HepG2 (cell line): Measurements from ENCODE around the gene HK2. TPM values are rescaled to one million over a fixed set of nuclear protein-coding genes. Genes with fewer than 3 reads are reported as not detected.

Experiments used
- ATAC-seq: fragments of 200-7000 bp; cut with Tn5 transposase; 3 replicates; pipeline ENCODE4 v1.9.1; 2020; ENCODE audit warnings: mild to moderate bottlenecking, moderate library complexity
- BruUV-seq: library from RNA; stranded (reverse); fragments of 400-500 nt; replicated peaks from 2 replicates; lab custom pipeline; 2021; lab: Mats Ljungman, UMichigan
- CTCF ChIA-PET: fragments of 300-600 bp; formaldehyde crosslinking; extraction: SDS; loops from one replicate; lab custom pipeline; 2021; ENCODE audit warnings: low total read pairs, inconsistent platforms, low intra/inter-chr PET ratio; lab: Yijun Ruan, JAX
- POLR2A ChIA-PET: fragments of 350-600 bp; sonication (Branson Sonifier 250); formaldehyde crosslinking; loops from one replicate; lab custom pipeline; 2020; ENCODE audit warnings: antibody characterized with exemption, inconsistent platforms; lab: Yijun Ruan, JAX
- DNase-seq: peaks from one replicate; pipeline ENCODE4 v3.0.0-alpha.2; 2015; ENCODE audit warnings: low spot score
- FAIRE-seq: peaks from 3 replicates; lab custom pipeline; 2011; peaks lifted over from hg19 to GRCh38; lab: Jason Lieb, UNC
- H2AFZ ChIP-seq: one replicate; pipeline ENCODE4 v1.6.1; 2011; ENCODE audit warnings: low read length, inconsistent platforms
- H3K27ac ChIP-seq: fragments of 300-600 bp; 3 replicates; pipeline ENCODE4 v1.8.0; 2011; ENCODE audit warnings: mixed run types, mild to moderate bottlenecking, mixed read lengths, low read length, inconsistent platforms; ENCODE audit not compliant: insufficient read depth; ENCODE audit errors: extremely low read length
- H3K27me3 ChIP-seq, 2 experiments: fragments of 200-600 bp in 1 of 2; 2 replicates in 1 of 2; 3 replicates in 1 of 2; pipeline versions ENCODE4 v1.6.0 to v1.8.0; 2011; ENCODE audit warnings: low read length in 2 of 2, mild to moderate bottlenecking in 2 of 2, moderate library complexity in 2 of 2, inconsistent platforms in 1 of 2; ENCODE audit not compliant: insufficient read depth in 2 of 2, control insufficient read depth in 1 of 2
- H3K36me3 ChIP-seq, 2 experiments: fragments of 200-600 bp in 1 of 2; replicated peaks in 1 of 2; 2 replicates in 1 of 2; 3 replicates in 1 of 2; pipeline versions ENCODE4 v1.5.1 to v1.8.0; 2011; ENCODE audit warnings: low read length in 2 of 2, inconsistent platforms in 1 of 2; ENCODE audit not compliant: insufficient read depth in 2 of 2, control insufficient read depth in 1 of 2
- H3K4me1 ChIP-seq: 2 replicates; pipeline ENCODE4 v1.5.1; 2012; ENCODE audit warnings: low read length, inconsistent platforms; ENCODE audit not compliant: insufficient read depth
- H3K4me2 ChIP-seq: 2 replicates; pipeline ENCODE4 v1.6.0; 2011; ENCODE audit warnings: low read depth, low read length, inconsistent platforms
- H3K4me3 ChIP-seq, 3 experiments: fragments of 200-600 bp in 1 of 3; sonication (generic), shearing (Covaris generic) in 1 of 3; replicated peaks in 1 of 3; 2 replicates each; pipeline ENCODE4 v1.5.1; 2011 to 2016; ENCODE audit warnings: low read length in 3 of 3, inconsistent platforms in 2 of 3, low read depth in 2 of 3, mild to moderate bottlenecking in 2 of 3, control low read depth in 1 of 3, mixed read lengths in 1 of 3; ENCODE audit not compliant: insufficient read depth in 1 of 3
- H3K79me2 ChIP-seq: one replicate; pipeline ENCODE4 v1.6.1; 2011; ENCODE audit warnings: low read length, inconsistent platforms; ENCODE audit not compliant: insufficient read depth
- H3K9ac ChIP-seq: 2 replicates; pipeline ENCODE4 v1.6.0; 2011; ENCODE audit warnings: mild to moderate bottlenecking, low read depth, low read length, inconsistent platforms; ENCODE audit not compliant: insufficient read depth
- H3K9me3 ChIP-seq: 2 replicates; pipeline ENCODE4 v1.5.1; 2012; ENCODE audit warnings: mild to moderate bottlenecking, low read length
- H4K20me1 ChIP-seq: 2 replicates; pipeline ENCODE4 v1.6.0; 2011; ENCODE audit warnings: inconsistent platforms, mild to moderate bottlenecking, low read length, moderate library complexity; ENCODE audit not compliant: insufficient read depth
- EED ChIP-seq: sonication (generic); formaldehyde crosslinking; IDR thresholded peaks from 2 replicates; pipeline ENCODE4 v1.5.0; 2020; ENCODE audit warnings: mild to moderate bottlenecking, missing genetic modification reagents
- FOXA3 ChIP-seq: IDR thresholded peaks from 2 replicates; pipeline ENCODE4 v1.6.1; 2016; ENCODE audit warnings: missing genetic modification reagents, missing compliant biosample characterization
- HNF4G ChIP-seq, 2 experiments: sonication (generic) in 1 of 2; formaldehyde crosslinking in 1 of 2; IDR thresholded peaks; 2 replicates each; pipeline versions ENCODE4 v1.4.0 to v1.6.1; 2011 to 2020; ENCODE audit warnings: borderline replicate concordance in 2 of 2, low read depth in 2 of 2, mild to moderate bottlenecking in 2 of 2, low read length in 1 of 2, missing genetic modification reagents in 1 of 2, moderate library complexity in 1 of 2
- KDM4B ChIP-seq: sonication (generic); formaldehyde crosslinking; IDR thresholded peaks from 2 replicates; pipeline ENCODE4 v1.4.0; 2020; ENCODE audit warnings: missing genetic modification reagents
- NCOR1 ChIP-seq: fragments of 200-600 bp; sonication (generic); IDR thresholded peaks from 2 replicates; pipeline ENCODE4 v1.7.0; 2017; ENCODE audit warnings: antibody characterized with exemption, low read length, borderline replicate concordance
- NFIC ChIP-seq: IDR thresholded peaks from 2 replicates; pipeline ENCODE4 v1.6.1; 2012; ENCODE audit warnings: mild to moderate bottlenecking, low read length, inconsistent platforms
- POLR2AphosphoS5 ChIP-seq: IDR thresholded peaks from 2 replicates; pipeline ENCODE4 v1.6.1; 2012; ENCODE audit warnings: low read depth, low read length
- RBM22 ChIP-seq: fragments of 200-400 bp; formaldehyde crosslinking; optimal IDR thresholded peaks from 2 replicates; pipeline ENCODE3; 2017; ENCODE audit warnings: mild to moderate bottlenecking, low read length, moderate library complexity
- SRSF9 ChIP-seq: fragments of 200-400 bp; formaldehyde crosslinking; IDR thresholded peaks from 2 replicates; pipeline ENCODE4 v1.6.1; 2018; ENCODE audit warnings: borderline replicate concordance, mild to moderate bottlenecking, low read depth, low read length; ENCODE audit not compliant: insufficient read depth, poor library complexity, severe bottlenecking
- TEF ChIP-seq: sonication (generic); formaldehyde crosslinking; IDR thresholded peaks from 2 replicates; pipeline ENCODE4 v1.5.0; 2020; ENCODE audit warnings: missing genetic modification reagents
- ZBTB34 ChIP-seq: sonication (generic); formaldehyde crosslinking; IDR thresholded peaks from 2 replicates; pipeline ENCODE4 v1.8.0; 2022; ENCODE audit warnings: mild to moderate bottlenecking, missing genetic modification reagents
- ZNF275 ChIP-seq: sonication (generic); formaldehyde crosslinking; IDR thresholded peaks from 2 replicates; pipeline ENCODE4 v1.8.0; 2022; ENCODE audit warnings: missing genetic modification reagents, mild to moderate bottlenecking, inconsistent platforms, borderline replicate concordance
- ZNF296 ChIP-seq: sonication (generic); formaldehyde crosslinking; conservative IDR thresholded peaks from 2 replicates; pipeline ENCODE4 v1.5.0; 2020; ENCODE audit warnings: mild to moderate bottlenecking, missing genetic modification reagents
- ZNF451 ChIP-seq: sonication (generic); formaldehyde crosslinking; IDR thresholded peaks from 2 replicates; pipeline ENCODE4 v1.5.0; 2020; ENCODE audit warnings: mild to moderate bottlenecking, missing genetic modification reagents
- ZNF607 ChIP-seq: sonication (generic); formaldehyde crosslinking; IDR thresholded peaks from 2 replicates; pipeline ENCODE4 v1.5.1; 2020; ENCODE audit warnings: missing genetic modification reagents, mild to moderate bottlenecking, borderline replicate concordance
- in situ Hi-C: cut with HindIII; loops from 2 replicates; pipeline ENCODE4 v1.10.0; 2017; ENCODE audit warnings: low pct_unique_long_range_greater_than_20kb; ENCODE audit not compliant: extremely low pct_ligation_motif_present
- intact Hi-C: fragments of 100-400 bp; cut with micrococcal nuclease; formaldehyde crosslinking; loops from one replicate; pipeline ENCODE4 v1.10.0; 2022; ENCODE audit not compliant: unreplicated experiment
- polyA plus RNA-seq, 8 experiments: library from polyadenylated mRNA; depleted of rRNA in 3 of 8; stranded (reverse) in 7 of 8; unstranded in 1 of 8; fragments of >200 nt; fragmentation: Illumina TruSeq in 4 of 8; extraction: Trizol in 4 of 8; gene quantifications; 2 replicates each; pipeline versions ENCODE4 v1.2.1 to v1.2.3, GENCODE V29; 2011 to 2016; ENCODE audit warnings: low read depth in 4 of 8, missing spikeins in 1 of 8, mixed read lengths in 1 of 8; ENCODE audit not compliant: insufficient read depth in 1 of 8
- total RNA-seq, 5 experiments: library from RNA; depleted of rRNA; stranded (reverse); fragments of >200 nt; fragmentation: Illumina TruSeq; extraction: Trizol; gene quantifications; 2 replicates each; pipeline ENCODE4 v1.2.3, GENCODE V29; 2016; ENCODE audit warnings: low read depth in 1 of 5
- TF ChIP-seq, protein P1 (sequence below), 2 experiments: sonication (generic) in 1 of 2; formaldehyde crosslinking in 1 of 2; IDR thresholded peaks; 2 replicates each; pipeline versions ENCODE4 v1.4.0 to v1.6.1; 2018 to 2020; ENCODE audit warnings: missing genetic modification reagents in 2 of 2, borderline replicate concordance in 1 of 2, low read depth in 1 of 2, mild to moderate bottlenecking in 1 of 2, missing biosample characterization in 1 of 2

HK2 gene
- total and polyA plus RNA-seq, 2 of the 13 experiments (the other 11 are each of a cell fraction or from before 2014, with no cell fraction given) = 13.2 to 101 TPM

- TF ChIP-seq HNF4G (IDR thresholded peaks at IDR 0.05; ENCODE audit: borderline replicate concordance, low read depth, low read length) = no peak
- TF ChIP-seq HNF4G (CRISPR knock-in tag; IDR thresholded peaks at IDR 0.05; ENCODE audit: borderline replicate concordance, low read depth) = no peak
- no peak for TF ChIP-seq NCOR1
- TF ChIP-seq ZNF451 (CRISPR knock-in tag) = no peak
- TF ChIP-seq KDM4B (CRISPR knock-in tag) = no peak
- TF ChIP-seq RBM22 = peak; percentile 52
- TF ChIP-seq ZNF607 (CRISPR knock-in tag) = no peak
- no peak for TF ChIP-seq POLR2AphosphoS5
- TF ChIP-seq EED (CRISPR knock-in tag) = no peak
- no peak for TF ChIP-seq SRSF9
- no peak for TF ChIP-seq TEF
- TF ChIP-seq ZNF275 = no peak
Measured at GRCh38 chr2:74895001-74895400, 61.1 kb downstream of the HK2 start (continued).

DNA sequence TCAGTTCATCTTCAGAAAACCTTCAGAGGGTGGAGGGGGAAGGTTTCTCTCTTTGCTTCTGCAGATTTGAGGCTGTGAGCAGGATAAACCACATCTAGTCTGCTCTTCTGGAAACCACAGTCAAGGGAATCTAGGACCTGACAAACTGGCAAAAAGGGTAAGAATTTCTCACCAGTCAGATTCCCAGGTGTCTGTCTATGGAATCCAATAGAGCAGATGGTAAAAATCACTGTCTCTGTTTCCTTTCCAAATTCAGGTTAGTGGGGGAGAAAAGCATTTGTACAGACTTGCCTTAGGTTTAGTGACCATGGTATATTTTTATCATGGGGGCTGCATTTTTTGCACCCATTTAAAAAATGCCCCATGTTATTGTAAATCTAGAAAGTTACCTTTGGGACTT, 62.3 kb downstream of the HK2 start:
- Histone ChIP-seq H2AFZ (no peak overlapping the region), H3K27me3 (no peaks in the 10 kb centered on the region), H3K79me2 (no peaks in the 10 kb centered on the region), H3K4me1 (no peaks in the 10 kb centered on the region), H4K20me1 (no peaks in the 10 kb centered on the region), H3K9me3 (no peaks in the 10 kb centered on the region), H3K4me3 (no peak overlapping the region), H3K4me2 (no peak overlapping the region), H3K27ac (no peak overlapping the region), H3K36me3 (peaks cover 8 to 16% of the 10 kb centered on the region in 2 experiments; a peak in 3 of 5 replicates), H3K9ac (no peak overlapping the region)
- DNase-seq = no peak
- CTCF ChIA-PET = no interaction called here
- intact Hi-C loops (no loop called here), in situ Hi-C loops (no loop called here)
- TF ChIP-seq, protein P1, sequence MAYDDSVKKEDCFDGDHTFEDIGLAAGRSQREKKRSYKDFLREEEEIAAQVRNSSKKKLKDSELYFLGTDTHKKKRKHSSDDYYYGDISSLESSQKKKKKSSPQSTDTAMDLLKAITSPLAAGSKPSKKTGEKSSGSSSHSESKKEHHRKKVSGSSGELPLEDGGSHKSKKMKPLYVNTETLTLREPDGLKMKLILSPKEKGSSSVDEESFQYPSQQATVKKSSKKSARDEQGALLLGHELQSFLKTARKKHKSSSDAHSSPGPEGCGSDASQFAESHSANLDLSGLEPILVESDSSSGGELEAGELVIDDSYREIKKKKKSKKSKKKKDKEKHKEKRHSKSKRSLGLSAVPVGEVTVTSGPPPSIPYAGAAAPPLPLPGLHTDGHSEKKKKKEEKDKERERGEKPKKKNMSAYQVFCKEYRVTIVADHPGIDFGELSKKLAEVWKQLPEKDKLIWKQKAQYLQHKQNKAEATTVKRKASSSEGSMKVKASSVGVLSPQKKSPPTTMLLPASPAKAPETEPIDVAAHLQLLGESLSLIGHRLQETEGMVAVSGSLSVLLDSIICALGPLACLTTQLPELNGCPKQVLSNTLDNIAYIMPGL (CRISPR knock-in tag; IDR thresholded peaks at IDR 0.05; ENCODE audit: borderline replicate concordance in 1 of 2, low read depth in 1 of 2) = no peak
- TF ChIP-seq RBM22 (peak; percentile 80), ZBTB34 (CRISPR knock-in tag) (no peak), ZNF296 (CRISPR knock-in tag) (no peak), NFIC (0 out of 2 replicates have a peak, but pooled peaks have one; percentile 20), FOXA3 (CRISPR knock-in tag) (no peak)
- BruUV-seq = no TSS peak
- POLR2A ChIA-PET = no interaction called here
- no peak for FAIRE-seq
- no peak for ATAC-seq
